Measurements from ENCODE around the gene GPR149.

The GPR149 gene

DNA sequence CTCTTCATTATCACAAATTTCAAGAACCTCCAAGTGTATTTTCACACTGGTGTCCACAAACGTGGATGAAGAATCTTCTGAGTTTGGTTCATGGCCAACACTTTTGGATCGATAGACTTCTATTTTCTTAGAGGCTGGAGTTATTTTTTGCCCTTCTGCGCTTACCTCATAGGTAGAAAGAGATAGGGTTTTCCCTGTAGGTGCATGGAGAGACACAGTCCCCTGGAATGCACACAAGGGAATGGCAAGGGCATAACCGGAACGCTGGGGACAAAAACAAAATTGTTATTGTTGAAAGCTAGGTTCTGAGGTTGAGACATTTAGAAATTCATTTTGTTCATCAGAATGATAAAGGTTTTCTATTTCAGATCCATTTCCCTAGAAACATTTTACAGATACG lies 92.0 kb downstream of the GPR149 start:
- DNase-seq = no peak

- no peak for DNase-seq
These were observed 95.0 kb downstream of the GPR149 start for GRCh38 chr3:154334973-154335420.

GRCh38 chr3:154327871-154328270 lies 102.1 kb downstream of the GPR149 start:
- DNase-seq = no peak

- no peak for DNase-seq
These were observed 105.1 kb downstream of the GPR149 start for GRCh38 chr3:154324919-154325318.

DNA sequence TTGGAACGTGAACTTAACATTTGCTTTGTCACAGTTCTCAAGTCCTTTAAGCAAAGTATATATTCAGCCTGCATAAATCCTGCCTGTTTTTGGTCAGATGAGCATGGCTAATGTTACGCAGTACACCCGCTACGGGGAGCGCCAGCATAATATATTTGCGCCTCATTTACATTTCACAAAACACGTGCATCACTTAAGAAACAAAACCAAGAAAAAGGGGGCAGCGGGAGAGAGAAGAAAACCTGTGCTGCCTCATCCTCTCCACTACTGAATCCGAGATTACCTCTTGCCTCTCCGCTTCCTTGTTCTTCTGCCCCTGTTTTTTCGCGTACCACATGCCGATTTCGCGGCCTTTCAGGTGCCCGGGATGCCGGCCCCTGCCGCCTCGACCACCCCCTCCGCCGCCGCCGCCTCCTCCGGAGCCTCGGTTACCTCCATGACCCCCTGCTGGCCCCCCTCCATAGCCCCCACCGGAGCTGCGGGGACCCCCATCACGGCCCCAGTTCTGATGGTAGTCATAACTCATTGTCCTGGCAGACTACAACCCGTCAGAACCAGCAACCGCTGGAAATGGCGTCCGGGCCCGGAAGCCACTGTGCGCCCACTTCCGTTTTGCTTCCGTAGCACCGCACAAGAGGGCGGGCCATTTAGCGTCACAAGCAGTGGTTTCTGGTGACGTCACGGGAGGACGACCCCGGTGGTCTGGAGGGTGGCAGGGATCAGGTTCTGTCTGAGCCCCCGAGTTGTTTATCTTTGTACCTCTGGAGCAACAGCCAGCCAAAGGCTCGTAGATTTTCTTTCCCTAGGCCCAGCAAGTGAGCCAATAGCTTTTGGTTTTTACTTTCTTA lies 105.9 kb downstream of the GPR149 start, which contains the start of gene DHX36:
Gene DHX36 (minus strand): TSS at position 597 of the 848 bp plus-strand sequence. CDS start 71 bp downstream, at position 526.
- peak; percentile 89 for DNase-seq

DNA sequence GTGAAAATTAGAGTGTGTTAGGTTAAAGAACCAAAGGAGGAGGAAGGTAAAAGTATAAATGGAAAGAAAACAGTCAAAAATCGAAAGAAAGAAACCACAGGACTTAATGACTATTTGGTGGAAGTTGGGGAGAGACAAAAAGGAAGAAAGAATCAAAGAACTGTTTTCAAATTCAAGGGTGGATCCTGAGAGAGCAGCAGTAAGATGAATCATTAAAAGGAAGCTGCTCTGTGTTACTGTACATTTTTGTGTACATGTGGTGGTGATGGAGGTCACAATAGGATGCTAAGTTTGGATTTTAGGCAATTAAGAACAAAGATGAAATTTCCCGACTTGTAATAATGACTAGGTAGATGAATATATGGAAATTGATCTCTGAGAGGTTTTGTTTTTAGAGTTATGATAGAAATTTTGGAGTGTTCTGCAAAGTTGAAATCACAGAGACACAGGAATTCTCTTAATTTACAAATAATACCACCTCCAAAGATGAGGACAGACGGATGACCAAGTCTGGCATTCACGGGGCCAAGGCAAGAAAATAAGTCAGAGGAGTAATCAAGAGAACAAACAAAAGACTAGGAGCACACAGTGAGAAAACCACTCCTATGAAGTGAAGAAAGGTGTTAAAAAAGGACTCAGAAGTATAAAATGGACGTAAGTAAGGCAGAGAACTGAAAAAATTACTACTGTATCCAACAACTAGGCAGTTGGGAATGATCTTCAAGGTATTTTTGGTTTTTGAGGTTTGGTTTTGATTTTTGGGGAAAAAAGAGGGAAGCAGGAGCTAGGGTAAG lies 112.8 kb downstream of the GPR149 start:
- no peak for DNase-seq

GRCh38 chr3:154314152-154314551 lies 115.8 kb downstream of the GPR149 start:
- no peak for DNase-seq

- DNase-seq = no peak
These were observed 119.2 kb downstream of the GPR149 start for GRCh38 chr3:154310840-154311239.

DNA sequence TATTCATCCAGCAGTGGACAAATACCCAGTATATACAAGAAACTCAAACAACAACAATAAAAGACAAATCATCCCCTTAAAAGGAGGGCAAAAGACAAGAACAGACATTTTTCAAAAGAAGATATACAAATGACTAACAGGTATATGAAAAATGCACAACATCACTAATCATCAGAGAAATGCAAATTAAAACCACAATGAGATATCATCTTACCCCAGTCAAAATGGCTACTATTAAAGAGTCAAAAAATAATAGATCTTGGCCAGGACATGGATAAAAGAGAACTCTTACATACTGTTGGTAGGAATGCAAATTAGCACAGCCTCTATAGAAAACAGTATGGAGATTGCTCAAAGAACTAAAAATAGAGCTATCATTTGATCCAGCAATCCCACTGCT lies 122.6 kb downstream of the GPR149 start:
- no peak for DNase-seq

DNA sequence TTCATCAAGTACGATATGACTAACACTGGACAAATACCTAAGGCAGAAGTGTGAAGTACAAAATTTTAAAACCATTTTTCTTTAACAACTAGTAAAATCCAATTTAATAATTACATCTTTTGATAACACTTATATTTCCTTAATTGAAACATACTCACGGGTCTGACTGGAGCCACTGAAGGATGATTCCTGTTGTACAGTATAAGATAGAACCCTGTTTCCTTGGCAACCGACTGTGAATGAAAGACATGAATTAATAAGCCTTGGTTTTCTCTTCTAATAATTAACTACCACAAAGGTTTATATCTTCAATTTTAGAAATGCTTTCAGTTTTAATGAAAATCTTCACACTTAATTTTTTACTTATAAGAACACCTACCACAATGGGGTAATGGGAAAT lies 125.1 kb downstream of the GPR149 start:
- DNase-seq = no peak

GRCh38 chr3:154304116-154304786 lies 125.7 kb downstream of the GPR149 start:
- DNase-seq = no peak

- DNase-seq = no peak
These were observed 128.4 kb downstream of the GPR149 start for GRCh38 chr3:154301561-154301960.

GRCh38 chr3:154294016-154294415 lies 136.0 kb downstream of the GPR149 start:
- DNase-seq = no peak

- no peak for DNase-seq
These were observed 139.8 kb downstream of the GPR149 start for GRCh38 chr3:154290187-154290586.
